Left ventricle myocardium inferior (tissue), 1 donor: ENCODE data around the gene ACSS2. TPM values are rescaled to one million over a fixed set of nuclear protein-coding genes. Genes with fewer than 3 reads are reported as not detected.
"Not testable (repeated sequence)": the region's sequence is repeated elsewhere in the genome, so short reads cannot be mapped to it uniquely, and the experiment has no call there.

Source experiments
- DNase-seq: peaks from one replicate; pipeline ENCODE4 v3.0.0-alpha.2; 2020
- H3K27ac ChIP-seq: fragments of 200-600 bp; replicated peaks from 2 replicates; pipeline ENCODE4 v1.8.0; 2021
- H3K27me3 ChIP-seq: fragments of 200-600 bp; 2 replicates; pipeline ENCODE4 v1.8.0; 2021; ENCODE audit warnings: low read depth
- H3K36me3 ChIP-seq: fragments of 200-600 bp; 2 replicates; pipeline ENCODE4 v1.8.0; 2021
- H3K4me1 ChIP-seq: fragments of 200-600 bp; 2 replicates; pipeline ENCODE4 v1.8.0; 2021
- H3K4me3 ChIP-seq: fragments of 200-600 bp; 2 replicates; pipeline ENCODE4 v1.8.0; 2021; ENCODE audit warnings: mild to moderate bottlenecking, moderate library complexity
- H3K9me3 ChIP-seq: fragments of 200-600 bp; replicated peaks from 2 replicates; pipeline ENCODE4 v1.8.0; 2021
- intact Hi-C: fragments of 100-400 bp; cut with micrococcal nuclease; formaldehyde crosslinking; loops from one replicate; pipeline ENCODE4 v1.11.0; 2022
- total RNA-seq: library from RNA; stranded (reverse); fragmentation: NEBNext Ultra II Directional; extraction: Animal tissue kit (Norgen Biotek cat#: 25700); gene quantifications from one replicate; pipeline ENCODE4 v1.2.1, GENCODE V29; 2021
- TF ChIP-seq, protein P1 (sequence below): fragments of 200-600 bp; IDR thresholded peaks from 2 replicates; pipeline ENCODE4 v1.8.0; 2021; ENCODE audit warnings: antibody characterized with exemption, mild to moderate bottlenecking, borderline replicate concordance
- donor health status: DM: no; HTN: yes; CAD: no; lungs with severe emphysema.

ACSS2 gene
- total RNA-seq, 1 donor from 2014 or later: 101 TPM

DNA sequence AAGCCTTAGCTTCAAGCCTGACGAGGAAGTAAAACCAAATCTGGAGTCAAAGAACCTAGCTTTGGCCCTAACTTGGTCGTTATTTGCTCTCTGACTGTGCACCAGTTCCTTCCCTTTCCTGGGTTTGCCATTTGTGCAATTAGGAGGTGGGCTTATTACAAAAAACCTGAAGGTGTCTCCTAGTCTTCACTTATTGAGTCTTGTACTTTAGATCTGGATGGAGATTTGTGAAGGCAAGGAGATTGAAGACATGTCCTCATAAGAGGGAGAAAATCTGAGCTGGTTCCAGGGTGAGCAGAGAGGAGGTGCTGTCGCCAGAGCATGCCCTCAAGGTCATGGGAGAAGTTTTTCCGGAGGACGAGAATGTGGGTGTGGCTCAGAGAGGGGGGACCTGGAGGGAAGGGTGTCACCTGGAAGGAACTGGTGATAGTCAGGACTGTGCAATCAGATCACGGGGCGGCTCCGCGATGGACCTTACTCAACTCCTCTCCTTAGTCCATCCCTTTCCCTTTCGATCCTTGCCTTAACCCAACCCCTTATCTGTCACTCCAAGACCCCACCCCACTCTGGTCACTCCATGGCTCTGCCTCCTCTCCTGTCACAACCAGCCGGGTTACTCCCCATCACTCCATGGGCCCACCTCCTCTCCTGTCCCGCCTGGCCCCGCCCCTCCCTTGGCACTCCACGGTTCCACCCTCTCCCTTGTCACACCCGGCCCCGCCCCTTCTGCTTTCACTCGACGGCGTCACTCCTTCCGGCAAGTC, 588 bp upstream of the ACSS2 start:
- H3K36me3 ChIP-seq: no peaks in the 10 kb centered on the region
- DNase-seq: peak; percentile 100
- peak overlapping the region; percentile 83 for H3K4me3 ChIP-seq
- intact Hi-C loops: no loop called here
- no peaks in the 10 kb centered on the region for H3K9me3 ChIP-seq
- H3K4me1 ChIP-seq: peaks cover 83% of the 10 kb centered on the region
- no peaks in the 10 kb centered on the region for H3K27me3 ChIP-seq
- peak overlapping the region; percentile 89 for H3K27ac ChIP-seq
- TF ChIP-seq, protein P1, sequence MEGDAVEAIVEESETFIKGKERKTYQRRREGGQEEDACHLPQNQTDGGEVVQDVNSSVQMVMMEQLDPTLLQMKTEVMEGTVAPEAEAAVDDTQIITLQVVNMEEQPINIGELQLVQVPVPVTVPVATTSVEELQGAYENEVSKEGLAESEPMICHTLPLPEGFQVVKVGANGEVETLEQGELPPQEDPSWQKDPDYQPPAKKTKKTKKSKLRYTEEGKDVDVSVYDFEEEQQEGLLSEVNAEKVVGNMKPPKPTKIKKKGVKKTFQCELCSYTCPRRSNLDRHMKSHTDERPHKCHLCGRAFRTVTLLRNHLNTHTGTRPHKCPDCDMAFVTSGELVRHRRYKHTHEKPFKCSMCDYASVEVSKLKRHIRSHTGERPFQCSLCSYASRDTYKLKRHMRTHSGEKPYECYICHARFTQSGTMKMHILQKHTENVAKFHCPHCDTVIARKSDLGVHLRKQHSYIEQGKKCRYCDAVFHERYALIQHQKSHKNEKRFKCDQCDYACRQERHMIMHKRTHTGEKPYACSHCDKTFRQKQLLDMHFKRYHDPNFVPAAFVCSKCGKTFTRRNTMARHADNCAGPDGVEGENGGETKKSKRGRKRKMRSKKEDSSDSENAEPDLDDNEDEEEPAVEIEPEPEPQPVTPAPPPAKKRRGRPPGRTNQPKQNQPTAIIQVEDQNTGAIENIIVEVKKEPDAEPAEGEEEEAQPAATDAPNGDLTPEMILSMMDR: peak; percentile 38

DNA sequence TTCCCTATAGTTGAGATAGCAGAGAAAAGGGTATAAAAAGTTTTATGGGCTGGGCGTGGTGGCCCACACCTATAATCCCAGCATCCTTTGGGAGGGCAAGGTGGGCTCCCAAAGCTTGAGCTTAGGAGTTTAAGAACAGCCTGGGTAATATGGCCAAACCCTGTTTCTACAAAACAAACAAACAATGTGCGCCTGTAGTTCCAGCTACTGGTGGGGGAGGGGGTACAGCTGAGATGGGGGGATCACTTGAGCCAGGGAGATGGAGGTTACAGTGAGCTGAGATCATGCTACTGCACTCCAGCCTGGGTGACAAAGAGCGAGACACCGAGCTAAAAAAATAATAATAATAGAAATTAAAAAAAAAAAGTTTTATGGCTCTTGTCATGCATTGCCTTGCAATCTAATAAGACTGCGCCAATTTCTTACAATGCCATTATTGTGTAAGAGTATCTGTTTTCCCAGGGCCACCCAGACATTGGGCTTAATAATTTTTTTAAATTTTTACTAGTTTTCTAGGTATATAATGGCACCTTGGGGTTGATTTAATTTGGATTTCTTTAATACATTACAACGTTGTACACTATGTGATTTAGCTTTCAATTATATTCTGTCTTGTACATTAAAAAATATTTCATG, 3.9 kb downstream of the ACSS2 start:
- TF ChIP-seq, protein P1: no peak
- Histone ChIP-seq H3K9me3 (no peaks in the 10 kb centered on the region), H3K27ac (peak overlapping the region; percentile 16), H3K27me3 (no peaks in the 10 kb centered on the region), H3K36me3 (peaks cover 31% of the 10 kb centered on the region), H3K4me3 (no peak overlapping the region), H3K4me1 (peaks cover 54% of the 10 kb centered on the region)
- intact Hi-C loops: no loop called here
- no peak for DNase-seq

DNA sequence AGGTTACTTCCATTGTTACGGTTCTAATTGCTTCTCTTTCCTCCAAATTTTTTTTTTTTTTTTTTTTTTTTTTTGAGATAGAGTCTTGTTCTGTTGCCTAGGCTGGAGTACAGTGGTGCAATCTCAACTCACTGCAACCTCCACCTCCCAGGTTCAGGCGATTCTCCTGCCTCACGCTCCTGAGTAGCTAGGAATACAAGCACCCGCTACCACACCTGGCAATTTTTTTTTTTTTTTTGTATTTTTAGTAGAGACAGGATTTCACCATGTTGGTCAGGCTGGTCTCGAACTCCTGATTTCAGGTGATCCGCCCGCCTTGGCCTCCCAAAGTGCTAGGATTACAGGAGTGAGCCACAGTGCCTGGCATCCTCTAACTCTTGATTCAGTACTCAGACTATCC, 4.6 kb downstream of the ACSS2 start:
- Histone ChIP-seq H3K36me3 (peaks cover 31% of the 10 kb centered on the region), H3K4me1 (peaks cover 48% of the 10 kb centered on the region)
- H3K27ac ChIP-seq, DNase-seq, H3K27me3 ChIP-seq, H3K9me3 ChIP-seq, H3K4me3 ChIP-seq, intact Hi-C loops: not testable (repeated sequence)

DNA sequence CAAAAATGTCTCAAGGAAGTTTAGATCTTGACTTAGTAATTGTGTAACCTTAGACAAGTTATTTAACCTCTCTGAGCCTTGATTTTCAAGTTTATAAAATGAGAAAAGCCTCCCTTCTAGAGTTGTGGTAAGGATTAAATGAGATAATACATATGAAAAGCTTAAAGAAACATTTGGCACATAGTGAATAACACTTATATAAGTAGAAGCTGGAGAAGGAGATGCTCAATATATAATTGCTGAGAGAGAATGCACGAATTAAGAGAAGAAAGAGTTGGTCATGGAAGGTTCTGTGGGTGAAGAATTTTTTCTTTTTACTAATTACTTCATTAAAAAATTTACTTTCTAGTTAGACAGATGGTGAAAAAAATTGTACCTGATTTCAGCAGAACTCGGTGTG, 5.3 kb downstream of the ACSS2 start:
- no peak overlapping the region for H3K4me3 ChIP-seq
- intact Hi-C loops: no loop called here
- H3K27ac ChIP-seq: no peak overlapping the region
- peaks cover 50% of the 10 kb centered on the region for H3K4me1 ChIP-seq
- DNase-seq: no peak
- no peaks in the 10 kb centered on the region for H3K9me3 ChIP-seq
- H3K27me3 ChIP-seq: no peaks in the 10 kb centered on the region
- TF ChIP-seq, protein P1: no peak
- peaks cover 31% of the 10 kb centered on the region for H3K36me3 ChIP-seq

DNA sequence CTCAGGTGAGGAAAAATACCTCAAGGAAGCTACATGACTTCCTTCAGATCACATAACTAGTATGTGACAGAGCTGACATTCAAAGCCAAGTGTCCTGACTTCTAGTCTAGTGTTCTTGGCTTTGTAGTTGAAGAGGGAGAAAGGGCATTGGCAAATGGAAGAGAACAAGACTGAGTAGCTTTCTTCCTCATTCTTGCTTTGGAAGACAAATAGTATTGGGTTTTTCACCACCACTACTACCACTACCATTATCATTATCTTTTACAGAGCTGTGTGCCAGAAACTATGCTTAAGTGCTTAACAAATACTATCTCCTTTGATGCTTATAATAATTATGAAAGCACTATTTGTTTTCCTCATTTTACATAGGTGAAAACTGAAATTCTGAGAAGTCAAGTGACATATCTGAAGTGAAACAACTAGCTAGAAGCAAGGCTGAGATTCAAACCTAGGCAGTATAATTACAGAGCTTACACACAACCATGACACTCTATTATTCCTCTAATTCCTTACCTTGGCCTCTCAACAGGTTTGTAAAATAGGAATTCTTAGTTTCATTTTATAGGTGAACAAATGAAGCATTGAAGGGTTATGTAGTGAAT, 6.8 kb downstream of the ACSS2 start:
- Histone ChIP-seq H3K9me3 (no peaks in the 10 kb centered on the region), H3K27me3 (no peaks in the 10 kb centered on the region), H3K4me1 (peaks cover 45% of the 10 kb centered on the region), H3K27ac (peak overlapping the region; percentile 0), H3K4me3 (no peak overlapping the region), H3K36me3 (peaks cover 31% of the 10 kb centered on the region)
- intact Hi-C loops: no loop called here
- DNase-seq: no peak
- TF ChIP-seq, protein P1: no peak

DNA sequence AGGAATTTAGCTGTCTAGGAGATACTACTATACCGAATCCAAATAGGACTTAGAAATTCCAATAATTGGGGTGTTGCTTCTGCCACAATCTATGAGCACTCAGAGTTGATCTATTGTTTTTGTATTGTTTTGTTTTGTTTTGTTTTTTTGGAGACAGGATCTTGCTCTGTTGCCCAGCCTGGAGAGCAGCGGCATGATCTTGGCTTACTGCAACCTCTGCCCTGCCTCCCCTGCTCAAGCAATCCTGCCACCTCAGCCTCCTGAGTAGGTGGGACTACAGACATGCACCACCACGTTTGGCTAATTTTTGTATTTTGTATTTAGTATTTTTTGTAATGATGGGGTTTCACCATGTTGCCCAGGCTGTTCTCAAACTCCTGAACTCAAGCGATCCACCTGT, 7.4 kb downstream of the ACSS2 start:
- DNase-seq: no peak
- TF ChIP-seq, protein P1: no peak
- no peaks in the 10 kb centered on the region for H3K27me3 ChIP-seq
- no peaks in the 10 kb centered on the region for H3K9me3 ChIP-seq
- H3K4me3 ChIP-seq: no peak overlapping the region
- no peak overlapping the region for H3K27ac ChIP-seq
- intact Hi-C loops: no loop called here
- H3K36me3 ChIP-seq: peaks cover 31% of the 10 kb centered on the region
- H3K4me1 ChIP-seq: peaks cover 45% of the 10 kb centered on the region
